H1 (cell line): ENCODE results near the gene KLHL29. TPM values are rescaled to one million over a fixed set of nuclear protein-coding genes. Genes with fewer than 3 reads are reported as not detected.

ENCODE experiments used
- CTCF ChIA-PET: fragments of 300-600 bp; sonication (Branson Sonifier 250); formaldehyde crosslinking; loops from one replicate; lab custom pipeline; 2021; ENCODE audit not compliant: partially characterized antibody; lab: Charles Lee
- POLR2A ChIA-PET: fragments of 300-600 bp; sonication (Branson Sonifier 250); formaldehyde crosslinking; loops from one replicate; lab custom pipeline; 2021; ENCODE audit warnings: inconsistent platforms; ENCODE audit not compliant: partially characterized antibody; lab: Charles Lee
- DNase-seq, 2 experiments: peaks; one replicate each; pipeline versions ENCODE4 v3.0.0 to v3.0.0-alpha.2; 2010 to 2022; ENCODE audit warnings: low spot score in 2 of 2, low read depth in 1 of 2, mixed read lengths in 1 of 2
- FAIRE-seq: peaks from 2 replicates; lab custom pipeline; 2011; peaks lifted over from hg19 to GRCh38; lab: Jason Lieb, UNC
- H2AFZ ChIP-seq: 2 replicates; pipeline ENCODE4 v1.8.1; 2012; ENCODE audit warnings: low read length, inconsistent platforms
- H2AK5ac ChIP-seq: 2 replicates; pipeline ENCODE4 v1.6.1; 2013; ENCODE audit warnings: low read depth, low read length
- H2BK120ac ChIP-seq: replicated peaks from 2 replicates; pipeline ENCODE3; 2013; ENCODE audit warnings: low read depth, low read length, inconsistent platforms
- H2BK12ac ChIP-seq: 2 replicates; pipeline ENCODE4 v1.6.1; 2013; ENCODE audit warnings: low read depth, low read length
- H2BK15ac ChIP-seq: 2 replicates; pipeline ENCODE4 v1.6.1; 2013; ENCODE audit warnings: low read length
- H2BK20ac ChIP-seq: 2 replicates; pipeline ENCODE4 v1.6.1; 2013; ENCODE audit warnings: low read length
- H2BK5ac ChIP-seq: 2 replicates; pipeline ENCODE4 v1.6.1; 2013; ENCODE audit warnings: low read depth, low read length
- H3K14ac ChIP-seq: 2 replicates; pipeline ENCODE4 v1.6.1; 2013; ENCODE audit warnings: inconsistent platforms; ENCODE audit not compliant: insufficient read length
- H3K18ac ChIP-seq: 2 replicates; pipeline ENCODE4 v1.6.1; 2013; ENCODE audit warnings: low read length; ENCODE audit errors: extremely low read depth
- H3K23ac ChIP-seq: 2 replicates; pipeline ENCODE4 v1.6.1; 2013; ENCODE audit warnings: inconsistent platforms; ENCODE audit not compliant: insufficient read length
- H3K23me2 ChIP-seq: 2 replicates; pipeline ENCODE4 v1.6.1; 2013; ENCODE audit warnings: low read depth, low read length
- H3K27ac ChIP-seq: 2 replicates; pipeline ENCODE4 v1.6.1; 2011; ENCODE audit warnings: low read depth, low read length, inconsistent platforms
- H3K27me3 ChIP-seq, 4 experiments: replicated peaks in 1 of 4; 1 replicate in 1 of 4; 2 replicates in 3 of 4; pipeline versions ENCODE4 v1.6.1 to v1.8.1; 2011 to 2013; ENCODE audit warnings: low read length in 3 of 4, mild to moderate bottlenecking in 3 of 4, inconsistent platforms in 2 of 4, mixed read lengths in 2 of 4, moderate library complexity in 1 of 4; ENCODE audit not compliant: control insufficient read depth in 3 of 4, insufficient read depth in 3 of 4; ENCODE audit errors: extremely low read depth in 1 of 4
- H3K36me3 ChIP-seq, 4 experiments: 2 replicates each; pipeline versions ENCODE4 v1.6.1 to v1.8.1; 2011 to 2013; ENCODE audit warnings: mild to moderate bottlenecking in 4 of 4, low read length in 3 of 4, moderate library complexity in 2 of 4, control low read depth in 1 of 4, inconsistent platforms in 1 of 4; ENCODE audit not compliant: insufficient read depth in 4 of 4, control insufficient read depth in 2 of 4
- H3K4ac ChIP-seq: replicated peaks from 2 replicates; pipeline ENCODE3; 2013; ENCODE audit warnings: low read length, low read depth, mixed read lengths, inconsistent platforms; ENCODE audit not compliant: insufficient read length
- H3K4me1 ChIP-seq, 4 experiments: replicated peaks in 1 of 4; 1 replicate in 1 of 4; 2 replicates in 3 of 4; pipeline versions ENCODE4 v1.6.1 to v1.8.1; 2011 to 2013; ENCODE audit warnings: low read length in 3 of 4, inconsistent platforms in 2 of 4, mixed read lengths in 1 of 4; ENCODE audit not compliant: insufficient read depth in 4 of 4, control insufficient read depth in 3 of 4
- H3K4me2 ChIP-seq, 2 experiments: 2 replicates each; pipeline versions ENCODE4 v1.6.1 to v1.8.1; 2011 to 2013; ENCODE audit warnings: low read depth in 2 of 2, low read length in 2 of 2, control low read depth in 1 of 2, inconsistent platforms in 1 of 2, mild to moderate bottlenecking in 1 of 2; ENCODE audit not compliant: insufficient read depth in 1 of 2
- H3K4me3 ChIP-seq, 4 experiments: fragments of 200-600, 300-600 bp in 1 of 4; sonication (generic), shearing (Covaris generic), sonication (Bioruptor Twin) in 1 of 4; 2 replicates each; pipeline versions ENCODE4 v1.5.1 to v1.8.1; 2011 to 2016; ENCODE audit warnings: low read length in 4 of 4, low read depth in 3 of 4, control low read depth in 2 of 4, inconsistent platforms in 2 of 4, mild to moderate bottlenecking in 2 of 4, mixed read lengths in 1 of 4, moderate library complexity in 1 of 4; ENCODE audit not compliant: insufficient read depth in 2 of 4; ENCODE audit errors: extremely low read depth in 1 of 4
- H3K56ac ChIP-seq: replicated peaks from 2 replicates; pipeline ENCODE3; 2013; ENCODE audit warnings: low read depth, mild to moderate bottlenecking, mixed read lengths, low read length, inconsistent platforms; ENCODE audit not compliant: insufficient read length
- H3K79me1 ChIP-seq: 2 replicates; pipeline ENCODE4 v1.6.1; 2013; ENCODE audit warnings: low read depth, low read length, control low read depth
- H3K79me2 ChIP-seq, 2 experiments: 2 replicates each; pipeline versions ENCODE4 v1.6.1 to v1.8.1; 2012 to 2013; ENCODE audit warnings: low read length in 2 of 2, mild to moderate bottlenecking in 2 of 2, inconsistent platforms in 1 of 2; ENCODE audit not compliant: insufficient read depth in 2 of 2, control insufficient read depth in 1 of 2
- H3K9ac ChIP-seq, 4 experiments: replicated peaks in 1 of 4; 1 replicate in 1 of 4; 2 replicates in 3 of 4; pipeline versions ENCODE4 v1.6.1 to v1.8.1; 2011 to 2013; ENCODE audit warnings: low read depth in 3 of 4, low read length in 3 of 4, control low read depth in 2 of 4, mild to moderate bottlenecking in 2 of 4, moderate library complexity in 2 of 4, inconsistent platforms in 1 of 4; ENCODE audit errors: extremely low read depth in 1 of 4
- H3K9me3 ChIP-seq, 2 experiments: 2 replicates each; pipeline versions ENCODE4 v1.6.1 to v1.8.1; 2012 to 2013; ENCODE audit warnings: mild to moderate bottlenecking in 2 of 2, moderate library complexity in 2 of 2, control low read depth in 1 of 2, inconsistent platforms in 1 of 2, low read depth in 1 of 2, low read length in 1 of 2, mixed read lengths in 1 of 2; ENCODE audit not compliant: insufficient read depth in 2 of 2
- H4K20me1 ChIP-seq, 2 experiments: replicated peaks in 1 of 2; 2 replicates each; pipeline versions ENCODE3 to v1.8.1; 2011 to 2013; ENCODE audit warnings: inconsistent platforms in 2 of 2, low read length in 2 of 2, mild to moderate bottlenecking in 1 of 2; ENCODE audit not compliant: insufficient read depth in 2 of 2, control insufficient read depth in 1 of 2
- H4K5ac ChIP-seq: 2 replicates; pipeline ENCODE4 v1.6.1; 2013; ENCODE audit warnings: low read length, low read depth, mixed read lengths, inconsistent platforms; ENCODE audit not compliant: insufficient read length
- H4K8ac ChIP-seq: 2 replicates; pipeline ENCODE4 v1.8.0; 2013; ENCODE audit warnings: mild to moderate bottlenecking, moderate library complexity, low read length, inconsistent platforms; ENCODE audit not compliant: insufficient read depth; ENCODE audit errors: extremely low read depth
- H4K91ac ChIP-seq: replicated peaks from 2 replicates; pipeline ENCODE3; 2013; ENCODE audit warnings: low read length, mixed read lengths, inconsistent platforms; ENCODE audit not compliant: insufficient read length
- CHD1 ChIP-seq: IDR thresholded peaks from 2 replicates; pipeline ENCODE4 v1.6.1; 2012; ENCODE audit warnings: low read depth, low read length, improper control_type of control experiment
- CTBP2 ChIP-seq: IDR thresholded peaks from 2 replicates; pipeline ENCODE4 v1.7.0; 2011; ENCODE audit warnings: borderline replicate concordance, mild to moderate bottlenecking, moderate library complexity, mixed read lengths, low read length; ENCODE audit not compliant: insufficient read depth, insufficient read length
- GABPA ChIP-seq: IDR thresholded peaks from 2 replicates; pipeline ENCODE4 v1.6.1; 2011; ENCODE audit warnings: mild to moderate bottlenecking, low read length, moderate library complexity, borderline replicate concordance; ENCODE audit not compliant: insufficient read depth
- SIRT6 ChIP-seq: IDR thresholded peaks from one replicate; pipeline ENCODE4 v1.7.1; 2012; ENCODE audit warnings: low read length, inconsistent platforms
- SP4 ChIP-seq: IDR thresholded peaks from 2 replicates; pipeline ENCODE4 v1.6.1; 2012; ENCODE audit warnings: low read length, inconsistent platforms
- SRF ChIP-seq: IDR thresholded peaks from 2 replicates; pipeline ENCODE4 v1.6.1; 2011; ENCODE audit warnings: mild to moderate bottlenecking, low read depth, low read length, moderate library complexity
- TBP ChIP-seq: IDR thresholded peaks from 2 replicates; pipeline ENCODE4 v1.6.1; 2011; ENCODE audit warnings: low read depth, low read length, improper control_type of control experiment
- TEAD4 ChIP-seq: IDR thresholded peaks from 2 replicates; pipeline ENCODE4 v1.6.1; 2012; ENCODE audit warnings: low read depth, low read length, inconsistent platforms, mixed read lengths
- WGBS, 2 experiments: shearing (Covaris generic) in 1 of 2; methylation state at CpG; one replicate each; pipeline versions ENCODE4 v1.1.6 to v1.1.7; 2013 to 2015; ENCODE audit warnings: low lambda C conversion rate in 2 of 2, mixed read lengths in 2 of 2, inconsistent platforms in 1 of 2, low coverage in 1 of 2, missing lambda C conversion rate in 1 of 2; ENCODE audit not compliant: insufficient replicate concordance in 2 of 2, insufficient coverage in 1 of 2, insufficient read length in 1 of 2; ENCODE audit errors: extremely low coverage in 1 of 2, missing lambda C conversion rate in 1 of 2; 5-methylcytosine and 5-hydroxymethylcytosine counted together
- polyA plus RNA-seq, 7 experiments: library from polyadenylated mRNA; depleted of rRNA in 3 of 7; stranded (reverse) in 5 of 7; unstranded in 2 of 7; fragments of >200 nt in 5 of 7; fragments of 200-250 nt in 2 of 7; gene quantifications; 1 replicate in 5 of 7; 2 replicates in 1 of 7; 4 replicates in 1 of 7; pipeline versions ENCODE4 v1.2.1 to v1.2.3, GENCODE V29; 2011 to 2013; ENCODE audit warnings: missing spikeins in 2 of 7, mixed read lengths in 2 of 7
- total RNA-seq: library from RNA; stranded (reverse); fragmentation: NEBNext Ultra II Directional; extraction: Animal tissue kit (Norgen Biotek cat#: 25700); gene quantifications from 2 replicates; pipeline ENCODE4 v1.2.1, GENCODE V29; 2021
- TF ChIP-seq, protein P1 (sequence below): IDR thresholded peaks from 2 replicates; pipeline ENCODE4 v1.6.1; 2012; ENCODE audit warnings: inconsistent platforms
- TF ChIP-seq, protein P2 (sequence below), 3 experiments: IDR thresholded peaks; 1 replicate in 2 of 3; 2 replicates in 1 of 3; pipeline versions ENCODE4 v1.5.1 to v1.6.1; 2011; ENCODE audit warnings: low read length in 3 of 3, mild to moderate bottlenecking in 3 of 3, inconsistent platforms in 2 of 3, low read depth in 1 of 3, moderate library complexity in 1 of 3; ENCODE audit not compliant: insufficient read depth in 1 of 3; ENCODE audit errors: control extremely low read depth in 1 of 3
- TF ChIP-seq, protein P3 (sequence below): IDR thresholded peaks from 2 replicates; pipeline ENCODE4 v1.6.1; 2011; ENCODE audit warnings: low read depth, mild to moderate bottlenecking, low read length; ENCODE audit not compliant: insufficient read depth

The KLHL29 gene
- total and polyA plus RNA-seq, 2 of the 8 experiments (the other 6 are each of a cell fraction or from before 2014, with no cell fraction given), result 1.1 to 4.7 TPM

DNA sequence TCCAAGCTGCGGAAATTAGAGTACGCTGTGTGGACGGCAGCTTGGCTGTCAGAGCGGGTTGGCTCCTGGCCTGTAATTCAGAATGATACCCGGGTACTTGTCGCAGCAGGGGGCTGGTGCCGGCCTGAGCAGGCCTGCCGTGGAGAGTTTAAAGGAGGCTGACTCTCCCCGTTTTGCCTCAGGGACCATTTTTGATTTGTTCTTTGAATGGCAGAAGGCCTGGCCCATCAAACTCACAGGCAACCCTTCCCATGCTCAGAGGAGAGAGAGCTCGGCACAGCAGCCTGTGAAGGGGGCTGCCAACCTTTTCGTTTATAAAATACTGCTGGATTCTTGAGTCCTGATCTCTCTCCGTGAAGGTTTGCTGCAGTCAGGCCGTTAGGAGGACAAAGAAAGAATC, 151.3 kb downstream of the KLHL29 start:
- Histone ChIP-seq H2AK5ac (no peak overlapping the region), H3K4me1 (peaks cover 6 to 17% (median 13%) of the 10 kb centered on the region in 4 experiments)
- no peak for FAIRE-seq
- TF ChIP-seq TEAD4 (no peak), SP4 (no peak), CHD1 (no peak), SIRT6 (no peak), TBP (no peak), GABPA (no peak), SRF (no peak), CTBP2 (no peak)
- TF ChIP-seq, protein P1, sequence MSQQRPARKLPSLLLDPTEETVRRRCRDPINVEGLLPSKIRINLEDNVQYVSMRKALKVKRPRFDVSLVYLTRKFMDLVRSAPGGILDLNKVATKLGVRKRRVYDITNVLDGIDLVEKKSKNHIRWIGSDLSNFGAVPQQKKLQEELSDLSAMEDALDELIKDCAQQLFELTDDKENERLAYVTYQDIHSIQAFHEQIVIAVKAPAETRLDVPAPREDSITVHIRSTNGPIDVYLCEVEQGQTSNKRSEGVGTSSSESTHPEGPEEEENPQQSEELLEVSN, result no peak
- TF ChIP-seq, protein P2, sequence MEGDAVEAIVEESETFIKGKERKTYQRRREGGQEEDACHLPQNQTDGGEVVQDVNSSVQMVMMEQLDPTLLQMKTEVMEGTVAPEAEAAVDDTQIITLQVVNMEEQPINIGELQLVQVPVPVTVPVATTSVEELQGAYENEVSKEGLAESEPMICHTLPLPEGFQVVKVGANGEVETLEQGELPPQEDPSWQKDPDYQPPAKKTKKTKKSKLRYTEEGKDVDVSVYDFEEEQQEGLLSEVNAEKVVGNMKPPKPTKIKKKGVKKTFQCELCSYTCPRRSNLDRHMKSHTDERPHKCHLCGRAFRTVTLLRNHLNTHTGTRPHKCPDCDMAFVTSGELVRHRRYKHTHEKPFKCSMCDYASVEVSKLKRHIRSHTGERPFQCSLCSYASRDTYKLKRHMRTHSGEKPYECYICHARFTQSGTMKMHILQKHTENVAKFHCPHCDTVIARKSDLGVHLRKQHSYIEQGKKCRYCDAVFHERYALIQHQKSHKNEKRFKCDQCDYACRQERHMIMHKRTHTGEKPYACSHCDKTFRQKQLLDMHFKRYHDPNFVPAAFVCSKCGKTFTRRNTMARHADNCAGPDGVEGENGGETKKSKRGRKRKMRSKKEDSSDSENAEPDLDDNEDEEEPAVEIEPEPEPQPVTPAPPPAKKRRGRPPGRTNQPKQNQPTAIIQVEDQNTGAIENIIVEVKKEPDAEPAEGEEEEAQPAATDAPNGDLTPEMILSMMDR (IDR thresholded peaks at IDR 0.05; ENCODE audit: control extremely low read depth in 1 of 3, insufficient read depth in 1 of 3, low read depth in 1 of 3, low read length in 3 of 3), result no peak
- TF ChIP-seq, protein P3, sequence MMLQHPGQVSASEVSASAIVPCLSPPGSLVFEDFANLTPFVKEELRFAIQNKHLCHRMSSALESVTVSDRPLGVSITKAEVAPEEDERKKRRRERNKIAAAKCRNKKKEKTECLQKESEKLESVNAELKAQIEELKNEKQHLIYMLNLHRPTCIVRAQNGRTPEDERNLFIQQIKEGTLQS, result no peak

More for the DNA sequence above, 151.3 kb downstream of the KLHL29 start:
- Histone ChIP-seq H2BK12ac (no peak overlapping the region), H4K91ac (no peak overlapping the region), H3K56ac (no peak overlapping the region), H2BK5ac (no peak overlapping the region), H3K23me2 (no peaks in the 10 kb centered on the region), H3K79me2 (no peaks in the 10 kb centered on the region), H2BK120ac (no peak overlapping the region), H3K4ac (no peak overlapping the region), H2AFZ (no peak overlapping the region), H3K23ac (no peak overlapping the region), H3K9me3 (no peaks in the 10 kb centered on the region), H2BK20ac (no peak overlapping the region), H3K4me2 (no peak overlapping the region), H3K4me3 (no peak overlapping the region), H3K27me3 (no peaks in the 10 kb centered on the region), H4K5ac (no peak overlapping the region), H3K79me1 (no peaks in the 10 kb centered on the region), H3K18ac (no peak overlapping the region), H3K36me3 (no peaks in the 10 kb centered on the region), H4K8ac (no peak overlapping the region), H3K9ac (no peak overlapping the region), H4K20me1 (no peaks in the 10 kb centered on the region), H2BK15ac (no peak overlapping the region), H3K27ac (no peak overlapping the region), H3K14ac (no peak overlapping the region)
- 77% methylated on average over 12 of the region's 13 CpGs; no CpG with 5 or more reads in 1 of the 2 experiments for WGBS, 2 experiments
- POLR2A ChIA-PET, result no interaction called here
- no peak for DNase-seq
- CTCF ChIA-PET, result interaction anchor here (1.0 to 1.2 kb wide), 3 partner anchors 10 to 87 kb away, joined by 3 read pairs; no protein-coding TSS in a partner anchor
